CD4-positive, alpha-beta T cell treated with Interleukin-15 for 4 hours (primary cell): ENCODE measurements around the gene SLC39A8.
"Not testable (repeated sequence)": the region's sequence is repeated elsewhere in the genome, so short reads cannot be mapped to it uniquely, and the experiment has no call there.

Experiments
- DNase-seq: peaks from one replicate; pipeline ENCODE4 v3.0.0-alpha.2; 2020; ENCODE audit warnings: low spot score

Gene SLC39A8

GRCh38 chr4:102344954-102345794 is at the start of gene SLC39A8:
SLC39A8 (minus strand) TSS chr4:102345482; CDS start chr4:102344662, 820 bp downstream.
- DNase-seq = peak; percentile 84

GRCh38 chr4:102392033-102392744 is 46.9 kb upstream of the SLC39A8 start:
- DNase-seq = no peak

- DNase-seq = peak; percentile 3
These were observed 45.2 kb upstream of the SLC39A8 start for GRCh38 chr4:102390438-102390837.

GRCh38 chr4:102388611-102389010 is 43.3 kb upstream of the SLC39A8 start:
- no peak for DNase-seq

- no peak for DNase-seq
These were observed 42.4 kb upstream of the SLC39A8 start for GRCh38 chr4:102387552-102388150.

- DNase-seq = no peak
These were observed 41.7 kb upstream of the SLC39A8 start for GRCh38 chr4:102386966-102387365.

- not testable (repeated sequence) for DNase-seq
These were observed 35.0 kb upstream of the SLC39A8 start for GRCh38 chr4:102380253-102380652.

GRCh38 chr4:102362922-102363432 is 17.7 kb upstream of the SLC39A8 start:
- no peak for DNase-seq

- no peak for DNase-seq
These were observed 12.8 kb upstream of the SLC39A8 start for GRCh38 chr4:102358128-102358527.

- not testable (repeated sequence) for DNase-seq
These were observed 12.4 kb upstream of the SLC39A8 start for GRCh38 chr4:102357637-102358036.

GRCh38 chr4:102356562-102357202 is 11.4 kb upstream of the SLC39A8 start:
- DNase-seq = no peak

- no peak for DNase-seq
These were observed 10.5 kb upstream of the SLC39A8 start for GRCh38 chr4:102355748-102356147.

GRCh38 chr4:102354671-102355454 is 9.6 kb upstream of the SLC39A8 start:
- no peak for DNase-seq

GRCh38 chr4:102352781-102353180 is 7.5 kb upstream of the SLC39A8 start:
- no peak for DNase-seq

GRCh38 chr4:102350634-102351033 is 5.4 kb upstream of the SLC39A8 start:
- DNase-seq = no peak

GRCh38 chr4:102348701-102349100 is 3.4 kb upstream of the SLC39A8 start:
- no peak for DNase-seq

- DNase-seq = peak; percentile 7
These were observed 466 bp upstream of the SLC39A8 start for GRCh38 chr4:102345795-102346100.

- DNase-seq = peak; percentile 47
These were observed 745 bp downstream of the SLC39A8 start for GRCh38 chr4:102344520-102344953.

- DNase-seq = peak; percentile 16
These were observed 1.2 kb downstream of the SLC39A8 start for GRCh38 chr4:102343964-102344519.

GRCh38 chr4:102342404-102343074 is 2.7 kb downstream of the SLC39A8 start:
- no peak for DNase-seq
